Thyroid gland (tissue), 4 donors: Measurements from ENCODE around the gene SDHAF1.
"Not testable (repeated sequence)": the region's sequence is repeated elsewhere in the genome, so short reads cannot be mapped to it uniquely, and the experiment has no call there.

Experiments
- POLR2A ChIP-seq, 2 donors: fragments of 450-650 bp; IDR thresholded peaks; one replicate each; pipeline ENCODE4 v1.6.1; 2017; ENCODE audit warnings: antibody characterized with exemption in 2 of 2, mild to moderate bottlenecking in 2 of 2, moderate library complexity in 1 of 2
- TF ChIP-seq, protein P1 (sequence below), 6 experiments: fragments of 200-600 bp in 3 of 6; fragments of 450-650 bp in 3 of 6; sonication (generic) in 3 of 6; IDR thresholded peaks; one replicate each; pipeline ENCODE4 v1.5.1; 2016 to 2019; ENCODE audit warnings: antibody characterized with exemption in 6 of 6, mild to moderate bottlenecking in 2 of 6, inconsistent platforms in 1 of 6, moderate library complexity in 1 of 6

- TF ChIP-seq POLR2A (IDR thresholded peaks at IDR 0.05), result not testable (repeated sequence)
- TF ChIP-seq, protein P1, sequence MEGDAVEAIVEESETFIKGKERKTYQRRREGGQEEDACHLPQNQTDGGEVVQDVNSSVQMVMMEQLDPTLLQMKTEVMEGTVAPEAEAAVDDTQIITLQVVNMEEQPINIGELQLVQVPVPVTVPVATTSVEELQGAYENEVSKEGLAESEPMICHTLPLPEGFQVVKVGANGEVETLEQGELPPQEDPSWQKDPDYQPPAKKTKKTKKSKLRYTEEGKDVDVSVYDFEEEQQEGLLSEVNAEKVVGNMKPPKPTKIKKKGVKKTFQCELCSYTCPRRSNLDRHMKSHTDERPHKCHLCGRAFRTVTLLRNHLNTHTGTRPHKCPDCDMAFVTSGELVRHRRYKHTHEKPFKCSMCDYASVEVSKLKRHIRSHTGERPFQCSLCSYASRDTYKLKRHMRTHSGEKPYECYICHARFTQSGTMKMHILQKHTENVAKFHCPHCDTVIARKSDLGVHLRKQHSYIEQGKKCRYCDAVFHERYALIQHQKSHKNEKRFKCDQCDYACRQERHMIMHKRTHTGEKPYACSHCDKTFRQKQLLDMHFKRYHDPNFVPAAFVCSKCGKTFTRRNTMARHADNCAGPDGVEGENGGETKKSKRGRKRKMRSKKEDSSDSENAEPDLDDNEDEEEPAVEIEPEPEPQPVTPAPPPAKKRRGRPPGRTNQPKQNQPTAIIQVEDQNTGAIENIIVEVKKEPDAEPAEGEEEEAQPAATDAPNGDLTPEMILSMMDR (IDR thresholded peaks at IDR 0.05), result not testable (repeated sequence)
Observed at GRCh38 chr19:35980997-35981396, 14.0 kb upstream of the SDHAF1 start.
